HCT116 (cell line): ENCODE data around the gene UQCC2. TPM values are rescaled to one million over a fixed set of nuclear protein-coding genes. Genes with fewer than 3 reads are reported as not detected.

Experiments used
- ATAC-seq: fragments of 200-7000 bp; cut with Tn5 transposase; 2 replicates; pipeline ENCODE4 v1.9.1; 2020; ENCODE audit warnings: mild to moderate bottlenecking, moderate library complexity
- BruUV-seq: library from RNA; stranded (reverse); fragments of 400-500 nt; replicated peaks from 2 replicates; lab custom pipeline; 2021; lab: Mats Ljungman, UMichigan
- CTCF ChIA-PET: fragments of 300-600 bp; sonication (Branson Sonifier 250); formaldehyde crosslinking; loops from one replicate; lab custom pipeline; 2021; ENCODE audit warnings: antibody characterized with exemption; lab: Charles Lee
- POLR2A ChIA-PET: fragments of 300-600, 350-600 bp; sonication (Branson Sonifier 250); formaldehyde crosslinking; loops from one replicate; lab custom pipeline; 2021; ENCODE audit warnings: antibody characterized with exemption; lab: Charles Lee
- RAD21 ChIA-PET, 2 experiments: fragments of 300-600 bp; sonication (Branson Sonifier 250); formaldehyde crosslinking; loops; one replicate each; lab custom pipeline; 2023; ENCODE audit warnings: low total read pairs in 2 of 2; ENCODE audit not compliant: uncharacterized antibody in 2 of 2, unreplicated experiment in 2 of 2, low non-redundant PET in 1 of 2; lab: Charles Lee
- DNase-seq: peaks from one replicate; pipeline ENCODE4 v3.0.0-alpha.2; 2010; ENCODE audit warnings: low read depth, low spot score
- H2AFZ ChIP-seq: fragments of 200-600 bp; shearing (Covaris generic), sonication (generic); 2 replicates; pipeline ENCODE4 v1.6.1; 2017; ENCODE audit warnings: low read depth, mixed run types, mixed read lengths, antibody characterized with exemption, low read length; ENCODE audit not compliant: poor library complexity, severe bottlenecking
- H3K27ac ChIP-seq: 2 replicates; pipeline ENCODE4 v1.5.1; 2012; ENCODE audit warnings: low read depth, low read length
- H3K27me3 ChIP-seq: fragments of 200-600 bp; sonication (generic); 2 replicates; pipeline ENCODE4 v1.6.1; 2016; ENCODE audit warnings: mixed run types, low read length, mixed read lengths; ENCODE audit not compliant: insufficient read depth
- H3K36me3 ChIP-seq, 2 experiments: fragments of 200-500 bp in 1 of 2; fragments of 200-600 bp in 1 of 2; sonication (Bioruptor generic) in 1 of 2; sonication (generic) in 1 of 2; 2 replicates each; pipeline versions ENCODE4 v1.5.1 to v1.6.1; 2014 to 2016; ENCODE audit warnings: low read length in 2 of 2, inconsistent platforms in 1 of 2, mixed read lengths in 1 of 2, mixed run types in 1 of 2; ENCODE audit not compliant: insufficient read depth in 2 of 2, control insufficient read depth in 1 of 2
- H3K4me1 ChIP-seq, 2 experiments: fragments of 200-600 bp in 1 of 2; sonication (generic) in 1 of 2; 2 replicates each; pipeline versions ENCODE4 v1.5.1 to v1.6.1; 2012 to 2017; ENCODE audit warnings: low read length in 2 of 2, inconsistent platforms in 1 of 2, mild to moderate bottlenecking in 1 of 2, mixed read lengths in 1 of 2, mixed run types in 1 of 2, moderate library complexity in 1 of 2; ENCODE audit not compliant: insufficient read depth in 2 of 2, control insufficient read depth in 1 of 2
- H3K4me2 ChIP-seq: fragments of 200-600 bp; sonication (generic); 2 replicates; pipeline ENCODE4 v1.6.1; 2017; ENCODE audit warnings: mixed run types, low read length, mixed read lengths
- H3K4me3 ChIP-seq, 2 experiments: fragments of 200-600 bp in 1 of 2; sonication (generic) in 1 of 2; replicated peaks in 1 of 2; 2 replicates each; pipeline ENCODE4 v1.5.1; 2011 to 2016; ENCODE audit warnings: low read length in 2 of 2, control low read depth in 1 of 2, low read depth in 1 of 2, mild to moderate bottlenecking in 1 of 2, mixed read lengths in 1 of 2, mixed run types in 1 of 2
- H3K79me2 ChIP-seq: fragments of 200-600 bp; sonication (generic); 2 replicates; pipeline ENCODE4 v1.6.1; 2017; ENCODE audit warnings: mild to moderate bottlenecking, mixed run types, low read length, moderate library complexity, mixed read lengths; ENCODE audit not compliant: insufficient read depth
- H3K9ac ChIP-seq: fragments of 200-600 bp; sonication (generic); 2 replicates; pipeline ENCODE4 v1.6.1; 2016; ENCODE audit warnings: low read length, mixed read lengths
- H3K9me2 ChIP-seq: fragments of 200-600 bp; sonication (generic), shearing (Covaris generic); 2 replicates; pipeline ENCODE4 v1.6.1; 2017; ENCODE audit warnings: mixed run types, mild to moderate bottlenecking, moderate library complexity; ENCODE audit not compliant: insufficient read depth
- H3K9me3 ChIP-seq, 2 experiments: fragments of 200-500 bp in 1 of 2; fragments of 200-600 bp in 1 of 2; sonication (Bioruptor generic) in 1 of 2; sonication (generic) in 1 of 2; 2 replicates each; pipeline ENCODE4 v1.6.1; 2014 to 2017; ENCODE audit warnings: low read length in 2 of 2, mixed read lengths in 2 of 2, inconsistent platforms in 1 of 2, low read depth in 1 of 2, mild to moderate bottlenecking in 1 of 2, mixed run types in 1 of 2, moderate library complexity in 1 of 2; ENCODE audit not compliant: control insufficient read depth in 1 of 2, insufficient read depth in 1 of 2
- H4K20me1 ChIP-seq: fragments of 200-600 bp; sonication (generic), shearing (Covaris generic); 2 replicates; pipeline ENCODE4 v1.6.1; 2017; ENCODE audit warnings: mixed run types, mild to moderate bottlenecking, moderate library complexity; ENCODE audit not compliant: insufficient read depth
- CEBPB ChIP-seq: IDR thresholded peaks from 2 replicates; pipeline ENCODE4 v1.6.1; 2012; ENCODE audit warnings: low read depth
- EZH2 ChIP-seq: fragments of 200-600 bp; sonication (generic); IDR thresholded peaks from 2 replicates; pipeline ENCODE4 v1.6.1; 2017; ENCODE audit warnings: antibody characterized with exemption, mixed run types
- FOSL1 ChIP-seq: IDR thresholded peaks from 2 replicates; pipeline ENCODE4 v1.6.1; 2012; ENCODE audit warnings: low read depth
- JUND ChIP-seq: IDR thresholded peaks from 2 replicates; pipeline ENCODE4 v1.6.1; 2012
- POLR2A ChIP-seq: IDR thresholded peaks from 2 replicates; pipeline ENCODE4 v1.7.0; 2011; ENCODE audit warnings: borderline replicate concordance; ENCODE audit not compliant: insufficient read depth, insufficient read length; ENCODE audit errors: extremely low read depth
- POLR2AphosphoS5 ChIP-seq: IDR thresholded peaks from 2 replicates; pipeline ENCODE4 v1.6.1; 2011; ENCODE audit warnings: mild to moderate bottlenecking, low read depth, low read length, moderate library complexity
- RAD21 ChIP-seq: IDR thresholded peaks from 2 replicates; pipeline ENCODE4 v1.6.1; 2012; ENCODE audit warnings: low read depth, mild to moderate bottlenecking
- REST ChIP-seq: IDR thresholded peaks from 2 replicates; pipeline ENCODE4 v1.6.1; 2012; ENCODE audit warnings: low read depth
- SP1 ChIP-seq: IDR thresholded peaks from 2 replicates; pipeline ENCODE4 v1.6.1; 2012; ENCODE audit warnings: low read depth
- TCF7L2 ChIP-seq: IDR thresholded peaks from 2 replicates; pipeline ENCODE4 v1.7.0; 2011; ENCODE audit warnings: borderline replicate concordance, inconsistent platforms; ENCODE audit not compliant: insufficient read depth, insufficient read length; ENCODE audit errors: extremely low read depth
- YY1 ChIP-seq: IDR thresholded peaks from 2 replicates; pipeline ENCODE4 v1.6.1; 2011; ENCODE audit warnings: low read length, low read depth, moderate library complexity, mild to moderate bottlenecking; ENCODE audit not compliant: insufficient replicate concordance; ENCODE audit errors: extremely low read depth
- ZBTB33 ChIP-seq: IDR thresholded peaks from 2 replicates; pipeline ENCODE4 v1.6.1; 2011; ENCODE audit warnings: mild to moderate bottlenecking, low read length, moderate library complexity; ENCODE audit not compliant: insufficient replicate concordance; ENCODE audit errors: extremely low read depth
- ZFX ChIP-seq: fragments of 450-650 bp; IDR thresholded peaks from 2 replicates; pipeline ENCODE4 v1.6.1; 2017
- ZNF274 ChIP-seq: fragments of 200-500 bp; sonication (Bioruptor generic); IDR thresholded peaks from 2 replicates; pipeline ENCODE4 v1.6.1; 2014; ENCODE audit warnings: mild to moderate bottlenecking, low read depth, low read length, inconsistent platforms
- intact Hi-C: fragments of 100-400 bp; cut with micrococcal nuclease; formaldehyde crosslinking; loops from 2 replicates; pipeline ENCODE4 v1.10.0; 2022
- total RNA-seq: library from RNA; stranded (reverse); gene quantifications from one replicate; pipeline ENCODE4 v1.2.1, GENCODE V29; 2021; ENCODE audit not compliant: unreplicated experiment
- TF ChIP-seq, protein P1 (sequence below): IDR thresholded peaks from 2 replicates; pipeline ENCODE4 v1.6.1; 2012
- TF ChIP-seq, protein P2 (sequence below): IDR thresholded peaks from 2 replicates; pipeline ENCODE4 v1.6.1; 2012
- TF ChIP-seq, protein P3 (sequence below), 3 experiments: fragments of 200-600 bp in 1 of 3; sonication (generic) in 1 of 3; IDR thresholded peaks in 2 of 3; conservative IDR thresholded peaks in 1 of 3; 2 replicates each; pipeline ENCODE4 v1.5.1; 2012 to 2017; ENCODE audit warnings: low read depth in 2 of 3, low read length in 2 of 3, antibody characterized with exemption in 1 of 3, borderline replicate concordance in 1 of 3, control low read depth in 1 of 3, mild to moderate bottlenecking in 1 of 3, mixed read lengths in 1 of 3, mixed run types in 1 of 3, moderate library complexity in 1 of 3; ENCODE audit not compliant: insufficient read depth in 1 of 3

Gene UQCC2
- total RNA-seq, 1 experiment from 2014 or later: 95.1 TPM

DNA sequence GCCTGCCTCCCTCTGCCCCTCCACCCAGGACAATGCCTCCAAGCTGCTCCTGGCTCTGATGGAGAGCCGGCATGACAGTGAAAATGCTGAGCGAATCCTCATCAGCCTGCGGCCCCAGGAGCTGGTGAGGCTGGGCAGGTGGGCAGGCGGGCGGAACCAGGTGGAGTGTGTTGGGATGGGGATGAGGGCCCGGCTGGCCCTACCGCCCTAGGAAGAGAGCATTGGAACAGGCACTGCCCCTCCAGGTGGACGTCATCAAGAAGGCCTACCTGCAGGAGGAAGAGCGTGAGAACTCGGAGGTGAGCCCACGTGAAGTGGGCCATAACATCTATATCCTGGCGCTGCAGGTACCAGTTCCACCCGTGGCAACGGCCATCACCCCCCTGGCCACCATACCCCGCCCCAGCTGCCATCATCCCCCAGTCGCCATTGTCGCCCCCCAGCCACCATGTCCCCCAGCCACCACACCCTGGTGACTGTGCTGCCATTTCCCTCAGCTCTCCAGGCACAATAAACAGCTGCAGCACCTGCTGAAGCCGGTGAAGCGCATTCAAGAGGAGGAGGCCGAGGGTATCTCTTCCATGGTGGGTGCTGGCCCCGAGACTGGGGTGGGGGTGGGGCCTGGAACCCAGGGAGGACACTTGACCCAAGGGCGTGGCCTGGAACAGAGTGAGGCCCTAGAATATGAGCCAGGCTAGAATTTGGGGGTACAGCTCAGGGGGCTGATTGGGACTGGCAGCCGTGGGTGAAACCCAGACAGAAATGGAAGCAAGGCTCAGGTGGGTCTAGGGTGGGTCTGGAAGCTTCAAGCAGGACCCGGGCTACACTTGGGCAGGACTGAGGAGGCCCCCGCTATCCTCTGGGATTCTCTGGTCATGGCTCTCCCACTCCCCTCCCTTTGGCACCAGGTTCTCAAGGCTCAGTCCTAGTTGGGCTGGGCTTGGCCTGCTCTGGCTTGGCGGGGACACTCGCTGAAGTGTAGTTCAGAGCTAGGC lies 24.2 kb downstream of the UQCC2 start:
- RAD21 ChIA-PET: no interaction called here
- POLR2A ChIA-PET: no interaction called here
- TF ChIP-seq EZH2 (no peak), ZFX (no peak), RAD21 (no peak), YY1 (no peak), SP1 (no peak), TCF7L2 (no peak), FOSL1 (no peak), CEBPB (no peak), REST (no peak), ZNF274 (no peak), POLR2AphosphoS5 (no peak), JUND (no peak), ZBTB33 (no peak), POLR2A (no peak)
- TF ChIP-seq, protein P1, sequence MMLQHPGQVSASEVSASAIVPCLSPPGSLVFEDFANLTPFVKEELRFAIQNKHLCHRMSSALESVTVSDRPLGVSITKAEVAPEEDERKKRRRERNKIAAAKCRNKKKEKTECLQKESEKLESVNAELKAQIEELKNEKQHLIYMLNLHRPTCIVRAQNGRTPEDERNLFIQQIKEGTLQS: no peak
- TF ChIP-seq, protein P2, sequence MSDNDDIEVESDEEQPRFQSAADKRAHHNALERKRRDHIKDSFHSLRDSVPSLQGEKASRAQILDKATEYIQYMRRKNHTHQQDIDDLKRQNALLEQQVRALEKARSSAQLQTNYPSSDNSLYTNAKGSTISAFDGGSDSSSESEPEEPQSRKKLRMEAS: no peak
- TF ChIP-seq, protein P3, sequence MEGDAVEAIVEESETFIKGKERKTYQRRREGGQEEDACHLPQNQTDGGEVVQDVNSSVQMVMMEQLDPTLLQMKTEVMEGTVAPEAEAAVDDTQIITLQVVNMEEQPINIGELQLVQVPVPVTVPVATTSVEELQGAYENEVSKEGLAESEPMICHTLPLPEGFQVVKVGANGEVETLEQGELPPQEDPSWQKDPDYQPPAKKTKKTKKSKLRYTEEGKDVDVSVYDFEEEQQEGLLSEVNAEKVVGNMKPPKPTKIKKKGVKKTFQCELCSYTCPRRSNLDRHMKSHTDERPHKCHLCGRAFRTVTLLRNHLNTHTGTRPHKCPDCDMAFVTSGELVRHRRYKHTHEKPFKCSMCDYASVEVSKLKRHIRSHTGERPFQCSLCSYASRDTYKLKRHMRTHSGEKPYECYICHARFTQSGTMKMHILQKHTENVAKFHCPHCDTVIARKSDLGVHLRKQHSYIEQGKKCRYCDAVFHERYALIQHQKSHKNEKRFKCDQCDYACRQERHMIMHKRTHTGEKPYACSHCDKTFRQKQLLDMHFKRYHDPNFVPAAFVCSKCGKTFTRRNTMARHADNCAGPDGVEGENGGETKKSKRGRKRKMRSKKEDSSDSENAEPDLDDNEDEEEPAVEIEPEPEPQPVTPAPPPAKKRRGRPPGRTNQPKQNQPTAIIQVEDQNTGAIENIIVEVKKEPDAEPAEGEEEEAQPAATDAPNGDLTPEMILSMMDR (IDR thresholded peaks at IDR 0.05 in 2 of 3, conservative IDR thresholded peaks at IDR 0.05 in 1 of 3; ENCODE audit: borderline replicate concordance in 1 of 3, insufficient read depth in 1 of 3, low read depth in 2 of 3, low read length in 2 of 3): no peak
- Histone ChIP-seq H2AFZ (no peak overlapping the region), H3K79me2 (no peaks in the 10 kb centered on the region), H3K9me3 (no peaks in the 10 kb centered on the region), H3K9ac (no peak overlapping the region), H4K20me1 (no peaks in the 10 kb centered on the region), H3K27ac (no peak overlapping the region), H3K36me3 (peaks cover 22 to 75% of the 10 kb centered on the region in 2 experiments), H3K9me2 (no peaks in the 10 kb centered on the region), H3K4me2 (no peak overlapping the region), H3K4me1 (no peaks in the 10 kb centered on the region), H3K27me3 (no peaks in the 10 kb centered on the region), H3K4me3 (no peak overlapping the region)
- CTCF ChIA-PET: no interaction called here
- intact Hi-C loops: no loop called here
- no TSS peak for BruUV-seq
- DNase-seq (no peak), ATAC-seq (no peak)
